Measurements from ENCODE around the gene TMEM200A.

DNA sequence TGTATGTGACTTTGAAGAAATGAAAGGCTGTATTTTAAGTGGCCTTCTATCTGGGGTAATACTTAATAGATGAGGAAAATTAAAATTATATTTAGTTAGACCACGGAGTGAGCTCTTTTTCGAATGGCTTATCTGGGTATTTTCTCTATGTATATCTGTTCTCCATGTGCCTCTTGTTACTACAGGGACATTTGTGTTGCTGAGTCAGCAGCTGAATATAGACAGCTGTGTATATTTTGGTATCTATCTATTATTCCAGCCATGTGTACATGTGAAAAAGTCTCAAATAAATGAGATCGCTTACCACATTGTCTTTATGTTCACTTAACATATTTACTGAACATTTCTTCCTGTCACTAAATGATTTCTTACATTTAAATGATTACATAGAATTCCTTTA is 57.2 kb downstream of the TMEM200A start:
- TF ChIP-seq, protein P1, sequence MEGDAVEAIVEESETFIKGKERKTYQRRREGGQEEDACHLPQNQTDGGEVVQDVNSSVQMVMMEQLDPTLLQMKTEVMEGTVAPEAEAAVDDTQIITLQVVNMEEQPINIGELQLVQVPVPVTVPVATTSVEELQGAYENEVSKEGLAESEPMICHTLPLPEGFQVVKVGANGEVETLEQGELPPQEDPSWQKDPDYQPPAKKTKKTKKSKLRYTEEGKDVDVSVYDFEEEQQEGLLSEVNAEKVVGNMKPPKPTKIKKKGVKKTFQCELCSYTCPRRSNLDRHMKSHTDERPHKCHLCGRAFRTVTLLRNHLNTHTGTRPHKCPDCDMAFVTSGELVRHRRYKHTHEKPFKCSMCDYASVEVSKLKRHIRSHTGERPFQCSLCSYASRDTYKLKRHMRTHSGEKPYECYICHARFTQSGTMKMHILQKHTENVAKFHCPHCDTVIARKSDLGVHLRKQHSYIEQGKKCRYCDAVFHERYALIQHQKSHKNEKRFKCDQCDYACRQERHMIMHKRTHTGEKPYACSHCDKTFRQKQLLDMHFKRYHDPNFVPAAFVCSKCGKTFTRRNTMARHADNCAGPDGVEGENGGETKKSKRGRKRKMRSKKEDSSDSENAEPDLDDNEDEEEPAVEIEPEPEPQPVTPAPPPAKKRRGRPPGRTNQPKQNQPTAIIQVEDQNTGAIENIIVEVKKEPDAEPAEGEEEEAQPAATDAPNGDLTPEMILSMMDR (IDR thresholded peaks at IDR 0.05; ENCODE audit: low read depth, low read length) = no peak
- no peak for TF ChIP-seq EZH2phosphoT487 (IDR thresholded peaks at IDR 0.05; ENCODE audit: low read depth)

Measured in OCI-LY3 (cell line).